ENCODE measurements around the gene ZNF236.

DNA sequence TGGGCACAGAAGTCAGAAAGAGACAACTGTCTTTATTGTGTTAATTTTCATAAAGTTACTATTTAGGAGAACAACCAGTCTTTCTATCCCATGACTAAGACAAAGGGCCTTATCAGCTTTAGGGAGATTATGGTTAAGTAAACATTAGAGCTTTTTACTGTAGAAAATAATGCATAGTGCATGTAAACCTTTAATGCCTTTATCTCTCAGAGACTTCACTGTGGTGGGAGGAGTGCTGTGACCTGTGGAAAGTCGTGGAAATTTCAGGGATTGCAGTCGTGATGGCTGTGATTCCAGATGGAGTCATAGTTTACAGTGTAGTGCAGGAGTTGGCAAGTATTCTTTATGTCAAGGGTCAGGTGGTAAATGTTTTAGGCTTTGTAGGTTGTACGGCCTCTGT lies 15.8 kb downstream of the ZNF236 start:
- TF ChIP-seq EZH2 (IDR thresholded peaks at IDR 0.05; ENCODE audit: borderline replicate concordance, low read depth, low read length, poor library complexity, severe bottlenecking) (no peak), CTCF (conservative IDR thresholded peaks at IDR 0.05; ENCODE audit: low read depth, low read length) (no peak)

Data from A673 (cell line).